ENCODE results near the gene VPS8. TPM values are rescaled to one million over a fixed set of nuclear protein-coding genes. Genes with fewer than 3 reads are reported as not detected.

Gene VPS8
- total and polyA plus RNA-seq, 9 of the 15 experiments (the other 6 are each of a cell fraction or from before 2014, with no cell fraction given): 7.2 to 41.0 (median 28.3) TPM

- Histone ChIP-seq H3K4me1 (replicated peaks in 1 of 2; ENCODE audit: control insufficient read depth in 2 of 2, insufficient read depth in 2 of 2, low read length in 2 of 2) (no peaks in the 10 kb centered on the region; a peak in 1 of 5 replicates), H3K27me3 (ENCODE audit: control insufficient read depth in 2 of 2, insufficient read depth in 2 of 2, low read length in 2 of 2) (peaks cover 19 to 33% of the 10 kb centered on the region in 2 experiments), H3K9me3 (replicated peaks; ENCODE audit: control insufficient read depth, insufficient read depth, low read depth, low read length) (no peaks in the 10 kb centered on the region), H3K27ac (ENCODE audit: extremely low read depth, low read depth, low read length) (no peak overlapping the region), H3K36me3 (ENCODE audit: control insufficient read depth, insufficient read depth, low read length) (no peaks in the 10 kb centered on the region), H3K9ac (ENCODE audit: insufficient read depth in 1 of 2, low read depth in 2 of 2, low read length in 2 of 2) (no peak overlapping the region), H3K4me2 (ENCODE audit: insufficient read depth, low read length) (peak overlapping the region; percentile 39; the same call in 1 of the 2 replicates), H2AFZ (ENCODE audit: low read depth, low read length) (peak overlapping the region; percentile 73; the same call in 1 of the 2 replicates), H3K9me1 (ENCODE audit: control insufficient read depth, insufficient read depth, low read length) (no peaks in the 10 kb centered on the region), H4K20me1 (replicated peaks; ENCODE audit: control insufficient read depth, insufficient read depth, low read length) (no peaks in the 10 kb centered on the region), H3K79me2 (ENCODE audit: control insufficient read depth, insufficient read depth, low read length) (no peaks in the 10 kb centered on the region), H3K4me3 (no peak overlapping the region)
- 8% methylated on average over 3 of the region's 3 CpGs for WGBS (ENCODE audit: insufficient coverage, low coverage, missing lambda C conversion rate)
- intact Hi-C loops (cut with micrococcal nuclease): loop anchor here (5.0 to 10.0 kb wide), 2 partner anchors 95 to 193 kb away; no protein-coding TSS in a partner anchor
- BruUV-seq (replicated peaks): no TSS peak
- FAIRE-seq (no peak), ATAC-seq (peak; percentile 59), DNase-seq (ENCODE audit: extremely low read depth in 1 of 4, low spot score in 3 of 4) (no peak)
- POLR2A ChIA-PET: interaction anchor here (0.7 kb wide), 1 partner anchor 13 kb away, joined by 3 read pairs; no protein-coding TSS in a partner anchor
- in situ Hi-C loops (cut with MboI): no loop called here
- CTCF ChIA-PET (ENCODE audit: low intra/inter-chr PET ratio): no interaction called here
- no peak for TF ChIP-seq ZFP91 (CRISPR knock-in tag; IDR thresholded peaks at IDR 0.05)
- TF ChIP-seq ATF7 (IDR thresholded peaks at IDR 0.05): peak; percentile 50
- TF ChIP-seq, protein P1, sequence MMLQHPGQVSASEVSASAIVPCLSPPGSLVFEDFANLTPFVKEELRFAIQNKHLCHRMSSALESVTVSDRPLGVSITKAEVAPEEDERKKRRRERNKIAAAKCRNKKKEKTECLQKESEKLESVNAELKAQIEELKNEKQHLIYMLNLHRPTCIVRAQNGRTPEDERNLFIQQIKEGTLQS (IDR thresholded peaks at IDR 0.05): peak; percentile 56
- TF ChIP-seq, protein P1 (CRISPR knock-in tag; conservative IDR thresholded peaks at IDR 0.05): no peak
- no peak for TF ChIP-seq TCF15 (CRISPR knock-in tag; IDR thresholded peaks at IDR 0.05)
- 0 out of 2 replicates have a peak, but pooled peaks have one; percentile 15 for TF ChIP-seq JUN (IDR thresholded peaks at IDR 0.05; ENCODE audit: borderline replicate concordance, low read depth, low read length)
- no peak for TF ChIP-seq JUN (CRISPR knock-in tag; IDR thresholded peaks at IDR 0.05; ENCODE audit: borderline replicate concordance)
Measured at GRCh38 chr3:185082149-185082548, 270.2 kb downstream of the VPS8 start.

Measured in K562 (cell line).